ENCODE data around the gene TAOK3. TPM values are rescaled to one million over a fixed set of nuclear protein-coding genes. Genes with fewer than 3 reads are reported as not detected.

Gene TAOK3
- total and polyA plus RNA-seq, 9 of the 15 experiments (the other 6 are each of a cell fraction or from before 2014, with no cell fraction given) = 24.3 to 83.5 (median 47.1) TPM

- DNase-seq (ENCODE audit: extremely low read depth in 1 of 4, low spot score in 3 of 4) (no peak), ATAC-seq (no peak), FAIRE-seq (no peak)
- 94% methylated on average over 6 of the region's 6 CpGs for WGBS (ENCODE audit: insufficient coverage, low coverage, missing lambda C conversion rate)
- H2AFZ ChIP-seq (ENCODE audit: low read depth, low read length) = no peak overlapping the region
- no peaks in the 10 kb centered on the region for H4K20me1 ChIP-seq (replicated peaks; ENCODE audit: control insufficient read depth, insufficient read depth, low read length)
- CTCF ChIA-PET (ENCODE audit: low intra/inter-chr PET ratio) = interaction anchor here (0.6 kb wide), 1 partner anchor 98 kb away, joined by 3 read pairs; no protein-coding TSS in a partner anchor
- no peaks in the 10 kb centered on the region for H3K79me2 ChIP-seq (ENCODE audit: control insufficient read depth, insufficient read depth, low read length)
- no peak overlapping the region for H3K9ac ChIP-seq (ENCODE audit: insufficient read depth in 1 of 2, low read depth in 2 of 2, low read length in 2 of 2)
- in situ Hi-C loops (cut with MboI) (no loop called here), intact Hi-C loops (cut with micrococcal nuclease) (loop anchor here (10.0 kb wide), 3 partner anchors 223 to 633 kb away; no protein-coding TSS in a partner anchor)
- H3K36me3 ChIP-seq (ENCODE audit: control insufficient read depth, insufficient read depth, low read length) = peaks cover 69% of the 10 kb centered on the region; the same call in 2 of the 3 replicates
- no peaks in the 10 kb centered on the region for H3K9me1 ChIP-seq (ENCODE audit: control insufficient read depth, insufficient read depth, low read length)
- H3K9me3 ChIP-seq (replicated peaks; ENCODE audit: control insufficient read depth, insufficient read depth, low read depth, low read length) = no peaks in the 10 kb centered on the region
- POLR2A ChIA-PET = interaction anchor here (1.7 kb wide), 1 partner anchor 8 kb away, joined by 4 read pairs; no protein-coding TSS in a partner anchor
- H3K27ac ChIP-seq (ENCODE audit: extremely low read depth, low read depth, low read length) = no peak overlapping the region
- no peak overlapping the region for H3K4me2 ChIP-seq (ENCODE audit: insufficient read depth, low read length)
- BruUV-seq (replicated peaks) = no TSS peak
- H3K4me1 ChIP-seq (replicated peaks in 1 of 2; ENCODE audit: control insufficient read depth in 2 of 2, insufficient read depth in 2 of 2, low read length in 2 of 2) = no peaks in the 10 kb centered on the region
- no peaks in the 10 kb centered on the region for H3K27me3 ChIP-seq (ENCODE audit: control insufficient read depth in 2 of 2, insufficient read depth in 2 of 2, low read length in 2 of 2)
- H3K4me3 ChIP-seq = no peak overlapping the region
- TF ChIP-seq TSC22D4 (tag; IDR thresholded peaks at IDR 0.05) (no peak), ZNF239 (CRISPR knock-in tag; IDR thresholded peaks at IDR 0.05) (no peak), CTCFL (IDR thresholded peaks at IDR 0.05; ENCODE audit: borderline replicate concordance, insufficient read depth, low read depth, low read length, poor library complexity, severe bottlenecking) (no peak), AFF4 (CRISPR knock-in tag; IDR thresholded peaks at IDR 0.05) (no peak), ZNF318 (IDR thresholded peaks at IDR 0.05; ENCODE audit: borderline replicate concordance in 1 of 2, low read depth in 1 of 2) (no peak), RAD21 (CRISPR knock-in tag; conservative IDR thresholded peaks at IDR 0.05 in 1 of 2, IDR thresholded peaks at IDR 0.05 in 1 of 2) (no peak)
These were observed 29.5 kb upstream of the TAOK3 start for GRCh38 chr12:118402251-118402650.

Measured in K562 (cell line).